ELF-1 (cell line): ENCODE measurements around the gene DEXI.

Experiments used
- DNase-seq: peaks from one replicate; pipeline ENCODE4 v3.0.0-alpha.2; 2016; ENCODE audit warnings: low read depth, low spot score

Gene DEXI

DNA sequence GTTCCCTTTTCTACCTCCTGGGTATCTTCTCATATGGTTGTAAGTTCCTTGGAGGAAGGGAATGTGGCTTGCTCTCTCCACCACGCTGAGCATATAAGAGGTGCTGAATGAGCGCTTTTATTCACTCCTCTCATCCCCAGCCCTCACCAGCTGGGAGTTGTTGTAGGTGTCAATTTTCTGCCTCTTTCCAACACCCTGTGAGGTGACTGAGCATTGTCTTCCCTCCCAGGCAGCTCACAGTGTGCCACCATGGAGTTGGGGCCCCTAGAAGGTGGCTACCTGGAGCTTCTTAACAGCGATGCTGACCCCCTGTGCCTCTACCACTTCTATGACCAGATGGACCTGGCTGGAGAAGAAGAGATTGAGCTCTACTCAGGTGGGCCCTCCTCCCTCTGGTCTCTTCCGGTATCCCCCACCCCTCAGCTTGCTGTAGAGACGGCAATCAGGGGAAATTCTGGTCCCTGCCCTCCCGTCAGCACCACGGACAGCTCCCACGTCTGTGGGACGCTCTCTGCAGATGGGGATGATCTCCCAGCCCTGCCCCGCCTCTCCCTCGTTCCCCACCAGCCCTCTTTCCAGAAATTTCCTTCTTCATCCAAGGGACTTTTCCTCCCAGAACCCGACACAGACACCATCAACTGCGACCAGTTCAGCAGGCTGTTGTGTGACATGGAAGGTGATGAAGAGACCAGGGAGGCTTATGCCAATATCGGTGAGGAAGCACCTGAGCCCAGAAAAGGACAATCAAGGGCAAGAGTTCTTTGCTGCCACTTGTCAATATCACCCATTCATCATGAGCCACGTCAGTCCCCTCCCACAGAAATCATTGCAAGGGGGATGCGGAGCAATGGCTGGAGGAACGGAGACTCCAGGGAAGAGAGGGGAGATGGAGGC is 47.0 kb downstream of the DEXI start:
- DNase-seq: peak; percentile 80

DNA sequence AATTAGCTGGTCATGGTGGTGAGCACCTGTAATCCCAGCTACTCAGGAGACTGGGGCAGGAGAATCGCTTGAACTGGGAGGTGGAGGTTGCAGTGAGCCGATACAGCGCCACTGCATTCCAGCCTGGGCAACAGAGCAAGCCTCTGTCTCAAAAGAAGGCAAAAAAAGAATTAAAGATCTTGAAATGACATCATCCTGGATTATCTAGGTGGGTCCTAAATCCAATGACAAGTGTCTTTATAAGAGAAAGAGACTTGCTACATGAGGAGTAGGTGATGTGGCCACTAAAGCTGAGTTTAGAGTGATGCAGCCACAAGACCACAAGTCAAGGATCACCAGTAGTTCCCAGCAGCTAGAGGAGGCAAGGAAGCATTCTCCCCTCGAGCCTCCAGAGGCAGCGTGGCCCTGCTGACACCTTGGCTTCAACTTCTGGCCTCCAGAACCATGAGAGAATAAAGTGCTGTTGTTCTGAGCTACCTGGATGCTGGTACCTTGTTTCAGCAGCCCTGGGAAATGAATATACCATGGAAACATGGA is 49.4 kb downstream of the DEXI start:
- no peak for DNase-seq

DNA sequence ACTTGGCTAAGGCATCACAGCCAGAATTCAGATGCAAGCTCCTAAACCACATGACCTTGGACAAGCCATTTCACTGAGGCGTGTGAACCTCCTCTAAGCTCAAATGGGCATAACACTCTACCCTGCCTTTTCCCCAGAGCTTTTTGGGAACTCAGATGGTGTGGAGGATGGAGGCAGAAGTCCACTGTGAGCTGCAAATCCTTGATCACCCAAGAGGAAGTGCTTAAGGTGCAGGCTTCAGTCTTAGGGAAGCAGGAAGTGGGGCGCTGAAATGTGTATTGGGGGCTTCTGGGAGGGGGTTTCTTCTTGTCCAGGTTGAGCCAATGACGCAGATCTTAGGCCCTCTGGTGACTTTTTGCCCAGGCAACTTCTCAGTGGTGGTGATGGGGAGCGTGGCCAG is 52.4 kb downstream of the DEXI start:
- DNase-seq: no peak

DNA sequence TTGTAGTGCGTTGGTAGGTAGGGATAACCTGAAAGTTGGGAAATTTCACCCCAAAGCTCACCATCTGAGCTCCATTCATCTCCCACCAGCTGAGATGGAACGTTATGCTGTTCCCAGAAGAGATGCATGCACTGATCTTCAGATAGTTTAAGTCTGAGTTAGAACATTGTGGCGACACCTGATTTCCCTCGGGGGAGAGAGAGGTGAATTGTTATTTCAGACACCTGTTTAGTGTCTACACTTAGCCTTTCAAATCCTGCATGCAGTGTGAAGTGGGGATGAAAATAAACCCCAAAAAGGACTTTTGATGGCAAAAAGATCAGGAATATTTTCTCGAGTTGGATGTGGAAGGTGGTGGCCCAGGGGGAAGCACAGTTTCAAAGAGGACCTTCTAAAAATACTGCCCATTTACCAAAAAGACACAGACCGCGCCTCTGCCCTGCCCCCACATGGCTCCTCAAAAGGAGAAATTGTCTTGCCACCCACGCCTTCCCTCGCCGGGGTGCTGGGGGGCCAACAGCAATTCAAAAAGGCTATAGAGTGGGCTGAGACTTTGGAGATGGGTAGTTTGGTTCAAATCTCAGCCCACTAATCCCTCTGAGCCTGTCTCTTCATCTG is 53.8 kb downstream of the DEXI start:
- no peak for DNase-seq

DNA sequence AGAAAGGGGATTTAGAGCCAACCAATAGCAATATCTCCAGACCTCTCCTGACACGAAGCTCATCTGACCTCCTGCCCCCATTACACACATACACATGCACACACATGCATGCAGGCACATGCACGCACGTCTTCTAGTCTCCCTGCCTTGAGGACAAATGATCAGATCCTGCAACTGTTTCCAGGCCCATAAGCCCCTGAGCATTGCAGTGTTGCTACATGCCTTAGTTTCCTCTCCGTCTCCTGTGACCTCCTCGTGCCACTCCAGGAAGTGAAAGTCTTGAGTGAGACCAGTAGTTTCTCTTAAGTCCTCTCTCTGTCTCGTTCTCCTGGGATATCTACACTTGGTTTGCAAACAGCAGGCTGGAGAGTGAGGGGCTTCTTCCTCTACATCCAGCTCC is 57.0 kb downstream of the DEXI start:
- no peak for DNase-seq

DNA sequence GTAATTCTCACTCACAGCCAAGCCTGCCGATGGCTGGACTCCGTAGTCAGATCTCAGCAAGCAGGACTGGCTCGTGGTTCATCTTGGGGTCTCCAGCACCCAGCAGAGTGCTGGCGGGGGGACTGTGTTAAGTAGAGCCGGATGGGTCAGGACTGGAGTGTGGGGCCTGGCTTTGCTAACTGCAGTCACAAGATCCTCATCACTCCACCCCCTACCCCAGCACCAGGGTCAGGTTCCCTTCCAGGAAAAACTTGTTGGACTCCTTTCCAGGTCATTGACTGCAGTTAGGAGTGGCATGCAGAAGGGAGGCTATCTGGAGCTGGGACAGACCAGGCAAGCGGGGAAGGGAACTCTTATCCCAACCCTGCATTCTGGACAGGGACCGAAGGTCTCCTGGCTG is 59.3 kb downstream of the DEXI start:
- DNase-seq: peak; percentile 78

DNA sequence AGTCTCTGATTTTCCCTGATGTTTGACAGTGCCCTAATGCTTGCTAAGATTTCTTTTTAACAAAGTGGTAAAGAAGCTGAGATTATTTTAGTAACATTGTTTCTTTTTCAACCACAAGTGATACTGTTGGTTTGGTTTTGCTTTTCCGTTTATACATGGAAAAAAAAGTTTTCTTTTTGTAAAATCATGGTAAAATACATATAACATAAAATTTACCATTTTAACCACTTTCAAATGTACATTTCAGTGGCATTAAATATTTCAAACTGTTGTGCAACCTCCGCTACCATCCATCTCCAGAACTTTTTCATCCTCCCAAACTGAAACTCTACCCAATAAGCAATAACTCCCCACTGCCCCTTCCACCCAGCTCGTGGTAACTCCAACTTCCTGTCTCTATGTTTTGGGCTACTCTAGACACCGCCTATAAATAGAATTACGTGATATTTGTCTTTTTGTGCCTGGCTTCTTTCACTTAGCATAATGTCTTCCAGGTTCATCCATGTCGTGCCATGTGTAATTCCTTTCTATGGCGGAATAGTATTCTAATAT is 60.7 kb downstream of the DEXI start:
- no peak for DNase-seq

DNA sequence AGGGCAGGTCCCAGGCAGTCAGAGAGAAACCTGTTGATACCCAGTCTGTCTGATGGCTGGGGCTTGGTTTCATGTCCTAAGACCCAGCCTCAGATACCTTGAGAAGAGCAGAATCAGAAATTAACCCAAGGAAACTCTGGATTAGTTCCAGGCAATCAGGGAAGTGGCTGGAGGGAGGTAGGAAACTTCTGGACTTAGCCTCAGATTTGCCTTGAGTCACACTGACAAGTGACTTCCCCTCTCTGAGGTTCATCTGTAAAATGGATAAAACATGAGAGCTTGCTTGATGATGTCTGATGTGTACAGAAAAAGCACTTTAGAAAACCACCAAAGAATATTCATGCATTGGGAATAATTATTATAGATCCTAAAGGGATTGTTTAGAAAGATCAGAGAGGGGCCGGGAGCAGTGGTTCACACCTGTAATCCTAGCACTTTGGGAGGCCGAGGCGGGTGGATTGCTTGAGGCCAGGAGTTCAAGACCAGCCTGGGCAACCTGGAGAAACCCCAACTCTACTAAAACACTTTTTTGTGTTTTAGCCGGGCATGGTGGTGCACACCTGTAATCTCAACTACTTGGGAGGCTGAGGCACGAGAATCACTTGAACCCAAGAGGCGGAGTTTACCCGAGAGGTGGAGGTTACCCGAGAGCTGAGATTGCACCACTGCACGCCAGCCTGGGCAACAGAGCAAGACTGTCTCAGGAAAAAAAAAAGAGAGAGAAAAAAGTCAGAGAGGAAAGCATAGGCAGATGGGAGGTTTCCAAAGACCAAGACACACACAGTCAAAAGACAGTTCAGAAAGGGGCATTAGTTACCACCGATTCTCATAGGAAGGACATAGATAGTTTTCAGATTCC is 61.4 kb downstream of the DEXI start:
- DNase-seq: no peak

DNA sequence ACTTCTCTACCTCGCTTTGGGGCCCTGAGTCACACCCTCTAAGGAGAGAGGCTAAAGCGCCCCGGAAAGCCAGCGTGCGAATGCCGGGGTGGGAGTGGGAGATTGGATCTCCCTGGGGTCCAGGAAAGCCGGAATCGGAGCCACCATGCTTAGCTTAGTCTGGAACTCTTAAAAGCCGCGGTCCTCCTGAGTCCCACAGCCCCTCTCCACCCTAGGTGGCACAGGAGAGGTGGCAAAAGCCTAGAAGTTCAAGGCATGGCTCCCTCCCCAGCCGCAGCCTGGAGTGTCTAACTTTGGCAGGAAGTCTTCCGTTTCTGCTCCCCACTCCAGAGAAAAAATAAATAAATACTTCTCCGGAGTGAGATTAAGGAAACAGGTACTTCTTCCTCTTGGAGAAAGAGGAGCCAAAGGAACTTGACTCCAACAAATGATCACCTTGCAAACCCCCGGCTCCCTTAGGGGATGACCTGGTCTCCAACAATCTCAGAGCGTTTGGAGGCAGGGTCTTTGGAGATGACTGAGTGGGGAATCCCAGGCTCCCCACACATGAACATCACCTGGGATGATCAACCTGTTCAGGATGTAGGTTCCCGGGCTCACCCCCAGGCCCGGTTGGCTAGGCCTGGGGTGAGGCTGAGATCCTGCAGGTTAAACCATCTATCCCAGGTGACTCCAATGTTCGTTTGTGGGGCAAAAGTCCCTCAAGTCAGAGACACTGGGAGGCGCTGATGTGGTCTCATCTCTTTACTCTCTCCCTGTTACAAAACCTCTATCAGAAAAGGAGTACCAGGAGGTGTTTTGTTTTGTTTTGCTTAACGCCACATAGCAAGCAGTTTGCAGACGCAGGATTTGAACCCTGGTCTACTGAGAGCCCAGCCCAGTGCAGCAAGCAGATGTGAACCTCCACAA is 62.3 kb downstream of the DEXI start:
- DNase-seq: no peak
